ENCODE measurements around the gene CLEC4M.
"Not testable (repeated sequence)": the region's sequence is repeated elsewhere in the genome, so short reads cannot be mapped to it uniquely, and the experiment has no call there.

DNA sequence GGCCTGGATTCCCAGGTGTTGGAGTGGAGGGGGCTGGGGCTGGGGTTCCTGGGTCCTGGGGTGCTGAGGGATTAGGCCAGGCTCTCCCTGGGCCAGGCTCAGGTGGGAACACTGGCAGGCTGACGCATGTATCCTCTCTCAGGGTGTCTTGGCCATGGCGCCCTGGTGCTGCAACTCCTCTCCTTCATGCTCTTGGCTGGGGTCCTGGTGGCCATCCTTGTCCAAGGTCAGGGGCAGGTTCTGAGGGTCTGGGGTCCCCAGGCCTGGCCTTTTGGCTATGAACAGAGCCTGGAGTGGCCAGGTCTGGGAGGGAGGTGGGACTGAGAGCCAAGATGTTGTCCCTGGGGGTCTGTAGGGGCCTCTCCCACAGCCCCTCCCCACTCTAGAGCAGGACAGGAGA, 2.0 kb downstream of the CLEC4M start:
- TF ChIP-seq EZH2phosphoT487 (conservative IDR thresholded peaks at IDR 0.05; ENCODE audit: low read length), result not testable (repeated sequence)
- TF ChIP-seq, protein P1, sequence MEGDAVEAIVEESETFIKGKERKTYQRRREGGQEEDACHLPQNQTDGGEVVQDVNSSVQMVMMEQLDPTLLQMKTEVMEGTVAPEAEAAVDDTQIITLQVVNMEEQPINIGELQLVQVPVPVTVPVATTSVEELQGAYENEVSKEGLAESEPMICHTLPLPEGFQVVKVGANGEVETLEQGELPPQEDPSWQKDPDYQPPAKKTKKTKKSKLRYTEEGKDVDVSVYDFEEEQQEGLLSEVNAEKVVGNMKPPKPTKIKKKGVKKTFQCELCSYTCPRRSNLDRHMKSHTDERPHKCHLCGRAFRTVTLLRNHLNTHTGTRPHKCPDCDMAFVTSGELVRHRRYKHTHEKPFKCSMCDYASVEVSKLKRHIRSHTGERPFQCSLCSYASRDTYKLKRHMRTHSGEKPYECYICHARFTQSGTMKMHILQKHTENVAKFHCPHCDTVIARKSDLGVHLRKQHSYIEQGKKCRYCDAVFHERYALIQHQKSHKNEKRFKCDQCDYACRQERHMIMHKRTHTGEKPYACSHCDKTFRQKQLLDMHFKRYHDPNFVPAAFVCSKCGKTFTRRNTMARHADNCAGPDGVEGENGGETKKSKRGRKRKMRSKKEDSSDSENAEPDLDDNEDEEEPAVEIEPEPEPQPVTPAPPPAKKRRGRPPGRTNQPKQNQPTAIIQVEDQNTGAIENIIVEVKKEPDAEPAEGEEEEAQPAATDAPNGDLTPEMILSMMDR (IDR thresholded peaks at IDR 0.05; ENCODE audit: insufficient read depth, low read length, poor library complexity, severe bottlenecking), result not testable (repeated sequence)

Measured in SU-DHL-6 (cell line).